Nucleus accumbens (tissue), 56 donors: ENCODE results near the gene LRRC2.
"Not testable (repeated sequence)": the region's sequence is repeated elsewhere in the genome, so short reads cannot be mapped to it uniquely, and the experiment has no call there.

Source experiments
- DNase-seq, 56 donors: peaks; one replicate each; lab custom pipeline; 2025; lab: John Stamatoyannopoulos, UW

LRRC2 gene

GRCh38 chr3:46501702-46502101 lies 64.4 kb downstream of the LRRC2 start:
- DNase-seq: no peak

GRCh38 chr3:46500656-46501635 lies 65.2 kb downstream of the LRRC2 start:
- no peak for DNase-seq

- DNase-seq: no peak
Observed at GRCh38 chr3:46498916-46499519, 67.1 kb downstream of the LRRC2 start.

- DNase-seq: no peak
Observed at GRCh38 chr3:46497556-46498265, 68.4 kb downstream of the LRRC2 start, which contains the start of gene RTP3. Gene RTP3, plus strand, starts transcription at chr3:46497976. Its CDS starts 87 bp downstream, at chr3:46498063.

GRCh38 chr3:46496746-46497555 lies 69.2 kb downstream of the LRRC2 start:
- peak in 1 of 56 donors; percentile 2 for DNase-seq

GRCh38 chr3:46495901-46496456 lies 70.1 kb downstream of the LRRC2 start:
- no peak for DNase-seq

GRCh38 chr3:46494491-46494890 lies 71.6 kb downstream of the LRRC2 start:
- not testable (repeated sequence) for DNase-seq

- no peak for DNase-seq
Observed at GRCh38 chr3:46492890-46493547, 73.1 kb downstream of the LRRC2 start.

GRCh38 chr3:46491089-46492070 lies 74.7 kb downstream of the LRRC2 start:
- DNase-seq: no peak

GRCh38 chr3:46490338-46491084 lies 75.6 kb downstream of the LRRC2 start:
- DNase-seq: no peak

GRCh38 chr3:46489875-46490274 lies 76.2 kb downstream of the LRRC2 start:
- DNase-seq: no peak

- DNase-seq: no peak
Observed at GRCh38 chr3:46489381-46489780, 76.7 kb downstream of the LRRC2 start.

GRCh38 chr3:46488735-46489361 lies 77.3 kb downstream of the LRRC2 start:
- peak in 55 of 56 donors; percentile 18 to 90 (median 68) for DNase-seq

- no peak for DNase-seq
Observed at GRCh38 chr3:46485779-46486175, 80.3 kb downstream of the LRRC2 start.

GRCh38 chr3:46484911-46485778 lies 81.0 kb downstream of the LRRC2 start:
- DNase-seq: no peak

GRCh38 chr3:46484388-46484787 lies 81.7 kb downstream of the LRRC2 start:
- no peak for DNase-seq
